Endothelial cell of umbilical vein (primary cell): ENCODE results near the gene APPL2. TPM values are rescaled to one million over a fixed set of nuclear protein-coding genes. Genes with fewer than 3 reads are reported as not detected.

ENCODE experiments used
- BruUV-seq: library from RNA; stranded (reverse); fragments of 400-500 nt; replicated peaks from 2 replicates; lab custom pipeline; 2021; lab: Mats Ljungman, UMichigan
- CTCF ChIA-PET: fragments of 300-600, 350-600 bp; sonication (Branson Sonifier 250); formaldehyde crosslinking; loops from one replicate; lab custom pipeline; 2021; ENCODE audit warnings: antibody characterized with exemption, inconsistent platforms; lab: Charles Lee
- POLR2A ChIA-PET: fragments of 300-600, 350-600 bp; sonication (Branson Sonifier 250); formaldehyde crosslinking; loops from one replicate; lab custom pipeline; 2021; ENCODE audit warnings: antibody characterized with exemption, inconsistent platforms; lab: Charles Lee
- DNase-seq: peaks from one replicate; pipeline ENCODE4 v3.0.0-alpha.2; 2011; ENCODE audit warnings: low read depth, low spot score
- FAIRE-seq: peaks from 2 replicates; lab custom pipeline; 2011; peaks lifted over from hg19 to GRCh38; lab: Jason Lieb, UNC
- H2AFZ ChIP-seq: 2 replicates; pipeline ENCODE4 v1.6.0; 2012; ENCODE audit warnings: low read depth, low read length, control low read depth, inconsistent platforms
- H3K27ac ChIP-seq: 2 replicates; pipeline ENCODE4 v1.5.1; 2011; ENCODE audit warnings: low read depth, mild to moderate bottlenecking, control low read depth, low read length, moderate library complexity; ENCODE audit not compliant: insufficient read depth
- H3K27me3 ChIP-seq, 2 experiments: 2 replicates each; pipeline versions ENCODE4 v1.6.0 to v1.6.1; 2011; ENCODE audit warnings: low read length in 2 of 2, mixed read lengths in 1 of 2; ENCODE audit not compliant: control insufficient read depth in 2 of 2, insufficient read depth in 2 of 2
- H3K36me3 ChIP-seq, 2 experiments: 2 replicates in 1 of 2; 3 replicates in 1 of 2; pipeline ENCODE4 v1.5.1; 2011; ENCODE audit warnings: low read length in 2 of 2, mild to moderate bottlenecking in 1 of 2, moderate library complexity in 1 of 2; ENCODE audit not compliant: control insufficient read depth in 2 of 2, insufficient read depth in 2 of 2; ENCODE audit errors: extremely low read depth in 1 of 2
- H3K4me1 ChIP-seq: 3 replicates; pipeline ENCODE4 v1.5.1; 2011; ENCODE audit warnings: mild to moderate bottlenecking, low read length; ENCODE audit not compliant: control insufficient read depth, insufficient read depth; ENCODE audit errors: extremely low read depth
- H3K4me2 ChIP-seq: 2 replicates; pipeline ENCODE4 v1.6.1; 2011; ENCODE audit warnings: low read length, control low read depth, mixed read lengths; ENCODE audit not compliant: insufficient read depth
- H3K4me3 ChIP-seq, 3 experiments: fragments of 200-600 bp in 1 of 3; sonication (generic), shearing (Covaris generic) in 1 of 3; replicated peaks in 1 of 3; 2 replicates each; pipeline ENCODE4 v1.5.1; 2011 to 2016; ENCODE audit warnings: control low read depth in 3 of 3, low read length in 3 of 3, mild to moderate bottlenecking in 2 of 3, inconsistent platforms in 1 of 3, low read depth in 1 of 3, moderate library complexity in 1 of 3; ENCODE audit not compliant: insufficient read depth in 1 of 3
- H3K79me2 ChIP-seq: 2 replicates; pipeline ENCODE4 v1.6.0; 2012; ENCODE audit warnings: low read length, inconsistent platforms; ENCODE audit not compliant: control insufficient read depth, insufficient read depth
- H3K9ac ChIP-seq: replicated peaks from 2 replicates; pipeline ENCODE3; 2011; ENCODE audit warnings: low read length, control low read depth; ENCODE audit not compliant: insufficient read depth; ENCODE audit errors: extremely low read depth
- H3K9me1 ChIP-seq: replicated peaks from 3 replicates; pipeline ENCODE4 v1.6.0; 2011; ENCODE audit warnings: mild to moderate bottlenecking, low read length; ENCODE audit not compliant: control insufficient read depth, insufficient read depth; ENCODE audit errors: extremely low read depth
- H3K9me3 ChIP-seq: replicated peaks from 2 replicates; pipeline ENCODE4 v1.5.1; 2012; ENCODE audit warnings: low read length, inconsistent platforms; ENCODE audit not compliant: control insufficient read depth, insufficient read depth
- H4K20me1 ChIP-seq: replicated peaks from 2 replicates; pipeline ENCODE3; 2011; ENCODE audit warnings: mild to moderate bottlenecking, low read length; ENCODE audit not compliant: control insufficient read depth, insufficient read depth; ENCODE audit errors: extremely low read depth
- EZH2 ChIP-seq: IDR thresholded peaks from 2 replicates; pipeline ENCODE4 v1.6.1; 2012; ENCODE audit warnings: borderline replicate concordance, low read depth, mild to moderate bottlenecking, moderate library complexity, low read length, inconsistent platforms; ENCODE audit not compliant: severe bottlenecking
- FOS ChIP-seq: IDR thresholded peaks from 2 replicates; pipeline ENCODE4 v1.6.1; 2011; ENCODE audit warnings: mild to moderate bottlenecking, low read length, moderate library complexity, borderline replicate concordance; ENCODE audit not compliant: insufficient read depth
- GATA2 ChIP-seq: IDR thresholded peaks from 2 replicates; pipeline ENCODE4 v1.7.0; 2011; ENCODE audit warnings: low read depth, mild to moderate bottlenecking, moderate library complexity, mixed read lengths, low read length; ENCODE audit not compliant: insufficient read length, insufficient read depth
- JUN ChIP-seq: IDR thresholded peaks from 2 replicates; pipeline ENCODE4 v1.6.1; 2011; ENCODE audit warnings: borderline replicate concordance, low read depth; ENCODE audit not compliant: insufficient read length, insufficient read depth
- MYC ChIP-seq: IDR thresholded peaks from one replicate; pipeline ENCODE4 v1.6.1; 2011; ENCODE audit warnings: mild to moderate bottlenecking, low read depth, low read length
- POLR2A ChIP-seq: IDR thresholded peaks from 2 replicates; pipeline ENCODE4 v1.6.1; 2012; ENCODE audit warnings: low read depth, mild to moderate bottlenecking, control low read depth, low read length
- POLR2AphosphoS5 ChIP-seq: IDR thresholded peaks from 2 replicates; pipeline ENCODE4 v1.6.1; 2012; ENCODE audit warnings: low read depth, mild to moderate bottlenecking, control low read depth, low read length, moderate library complexity; ENCODE audit not compliant: insufficient read depth
- dilution Hi-C: fragments of 300-500 bp; cut with MboI; formaldehyde crosslinking; loops from one replicate; pipeline ENCODE4 v1.15.0; 2019; ENCODE audit warnings: low sequenced_read_pairs; ENCODE audit not compliant: extremely low pct_ligation_motif_present
- intact Hi-C: fragments of 100-400 bp; cut with micrococcal nuclease; formaldehyde crosslinking; loops from one replicate; pipeline ENCODE4 v1.10.0; 2022
- polyA plus RNA-seq, 4 experiments: library from polyadenylated mRNA; depleted of rRNA in 3 of 4; stranded (reverse) in 3 of 4; unstranded in 1 of 4; fragments of >200 nt; gene quantifications; 2 replicates each; pipeline versions ENCODE4 v1.2.1 to v1.2.3, GENCODE V29; 2011 to 2012; ENCODE audit warnings: missing spikeins in 1 of 4
- total RNA-seq: library from RNA; stranded (reverse); gene quantifications from 2 replicates; pipeline ENCODE4 v1.2.3, GENCODE V29; 2021
- TF ChIP-seq, protein P1 (sequence below): IDR thresholded peaks from 2 replicates; pipeline ENCODE4 v1.6.1; 2011; ENCODE audit not compliant: insufficient read depth, insufficient read length
- TF ChIP-seq, protein P2 (sequence below), 2 donors: IDR thresholded peaks; 1 replicate in 1 of 2; 2 replicates in 1 of 2; pipeline ENCODE4 v1.5.1; 2011; ENCODE audit warnings: low read length in 2 of 2, mild to moderate bottlenecking in 2 of 2, moderate library complexity in 2 of 2, control low read depth in 1 of 2, inconsistent platforms in 1 of 2, low read depth in 1 of 2; ENCODE audit not compliant: insufficient read depth in 1 of 2; ENCODE audit errors: extremely low read depth in 1 of 2

Gene APPL2
- total and polyA plus RNA-seq, 2 donors (not counting 3 experiments of a cell fraction or from before 2014, with no cell fraction given): 8.1 to 21.4 TPM

DNA sequence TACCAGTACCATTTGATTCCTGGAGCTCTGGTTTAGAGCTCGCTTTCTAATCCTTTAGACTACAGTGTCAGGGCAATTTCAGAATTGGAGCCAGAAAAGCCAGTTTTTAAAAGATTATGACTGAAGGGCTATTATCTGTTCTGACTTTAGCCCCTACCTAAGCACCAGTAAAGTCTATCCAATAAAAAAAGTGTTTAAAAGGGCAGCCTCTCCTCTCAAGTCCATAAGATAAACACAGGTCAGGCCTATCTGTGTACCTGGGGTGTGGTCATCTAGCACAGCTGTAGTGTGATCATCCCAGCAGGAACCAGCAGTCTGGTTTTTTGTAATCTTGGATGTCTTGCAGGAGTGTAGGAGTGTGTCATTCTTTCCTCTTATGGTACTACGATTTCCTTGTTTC, 6.6 kb downstream of the APPL2 start:
- Histone ChIP-seq H3K4me2 (no peak overlapping the region), H3K9ac (no peak overlapping the region), H3K79me2 (peaks cover 39% of the 10 kb centered on the region), H3K27me3 (no peaks in the 10 kb centered on the region), H3K27ac (peak overlapping the region; percentile 46), H4K20me1 (no peaks in the 10 kb centered on the region), H3K4me3 (no peak overlapping the region), H3K36me3 (peaks cover 0 to under 1% of the 10 kb centered on the region in 2 experiments), H3K4me1 (peaks cover 53% of the 10 kb centered on the region), H3K9me3 (no peaks in the 10 kb centered on the region), H3K9me1 (no peaks in the 10 kb centered on the region), H2AFZ (no peak overlapping the region)
- BruUV-seq: no TSS peak
- dilution Hi-C loops: no loop called here
- FAIRE-seq (no peak), DNase-seq (no peak)
- POLR2A ChIA-PET: no interaction called here
- intact Hi-C loops: no loop called here
- CTCF ChIA-PET: interaction anchor here (0.7 to 1.3 kb wide), 3 partner anchors 9 to 154 kb away, joined by 3 to 6 read pairs (median 4); no protein-coding TSS in a partner anchor
- no peak for TF ChIP-seq GATA2
- TF ChIP-seq MYC: no peak
- no peak for TF ChIP-seq FOS
- TF ChIP-seq, protein P1, sequence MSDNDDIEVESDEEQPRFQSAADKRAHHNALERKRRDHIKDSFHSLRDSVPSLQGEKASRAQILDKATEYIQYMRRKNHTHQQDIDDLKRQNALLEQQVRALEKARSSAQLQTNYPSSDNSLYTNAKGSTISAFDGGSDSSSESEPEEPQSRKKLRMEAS: no peak
- no peak for TF ChIP-seq POLR2AphosphoS5
- TF ChIP-seq EZH2: no peak

DNA sequence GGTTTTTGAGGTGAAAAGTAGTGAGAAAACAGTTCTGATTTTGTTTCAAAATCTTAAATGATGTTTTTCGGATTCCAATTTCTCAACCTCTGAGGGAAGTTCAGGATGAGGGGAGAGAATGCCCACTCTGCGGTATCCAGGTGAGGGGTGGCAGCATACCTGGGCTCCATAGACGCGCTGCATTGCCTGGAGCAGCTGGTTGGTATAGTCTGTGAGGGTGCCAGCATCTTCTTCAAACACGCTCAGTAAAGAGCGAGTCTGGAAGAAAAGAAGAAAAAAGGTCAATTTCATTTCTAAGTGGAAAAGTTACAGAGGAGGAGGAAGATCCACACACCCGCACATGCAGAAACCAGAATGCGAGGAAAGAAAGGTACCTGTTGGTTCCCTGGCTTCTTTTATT, 7.0 kb downstream of the APPL2 start:
- Histone ChIP-seq H2AFZ (no peak overlapping the region), H3K9me3 (no peaks in the 10 kb centered on the region), H3K9ac (no peak overlapping the region), H3K27ac (peak overlapping the region; percentile 46), H3K9me1 (no peaks in the 10 kb centered on the region), H3K4me1 (peaks cover 48% of the 10 kb centered on the region), H3K4me3 (no peak overlapping the region), H3K36me3 (peaks cover 0 to 4% of the 10 kb centered on the region in 2 experiments), H3K27me3 (no peaks in the 10 kb centered on the region), H3K79me2 (peaks cover 36% of the 10 kb centered on the region), H3K4me2 (peak overlapping the region; percentile 23), H4K20me1 (no peaks in the 10 kb centered on the region)
- dilution Hi-C loops (no loop called here), intact Hi-C loops (no loop called here)
- CTCF ChIA-PET: no interaction called here
- DNase-seq (no peak), FAIRE-seq (no peak)
- BruUV-seq: no TSS peak
- TF ChIP-seq JUN (no peak), EZH2 (no peak), GATA2 (no peak), POLR2AphosphoS5 (no peak), MYC (no peak), POLR2A (no peak), FOS (no peak)
- TF ChIP-seq, protein P2, sequence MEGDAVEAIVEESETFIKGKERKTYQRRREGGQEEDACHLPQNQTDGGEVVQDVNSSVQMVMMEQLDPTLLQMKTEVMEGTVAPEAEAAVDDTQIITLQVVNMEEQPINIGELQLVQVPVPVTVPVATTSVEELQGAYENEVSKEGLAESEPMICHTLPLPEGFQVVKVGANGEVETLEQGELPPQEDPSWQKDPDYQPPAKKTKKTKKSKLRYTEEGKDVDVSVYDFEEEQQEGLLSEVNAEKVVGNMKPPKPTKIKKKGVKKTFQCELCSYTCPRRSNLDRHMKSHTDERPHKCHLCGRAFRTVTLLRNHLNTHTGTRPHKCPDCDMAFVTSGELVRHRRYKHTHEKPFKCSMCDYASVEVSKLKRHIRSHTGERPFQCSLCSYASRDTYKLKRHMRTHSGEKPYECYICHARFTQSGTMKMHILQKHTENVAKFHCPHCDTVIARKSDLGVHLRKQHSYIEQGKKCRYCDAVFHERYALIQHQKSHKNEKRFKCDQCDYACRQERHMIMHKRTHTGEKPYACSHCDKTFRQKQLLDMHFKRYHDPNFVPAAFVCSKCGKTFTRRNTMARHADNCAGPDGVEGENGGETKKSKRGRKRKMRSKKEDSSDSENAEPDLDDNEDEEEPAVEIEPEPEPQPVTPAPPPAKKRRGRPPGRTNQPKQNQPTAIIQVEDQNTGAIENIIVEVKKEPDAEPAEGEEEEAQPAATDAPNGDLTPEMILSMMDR (IDR thresholded peaks at IDR 0.05; ENCODE audit: extremely low read depth in 1 of 2, insufficient read depth in 1 of 2, low read depth in 1 of 2, low read length in 2 of 2): no peak
- TF ChIP-seq, protein P1: no peak
- POLR2A ChIA-PET: no interaction called here
